Measurements from ENCODE around the gene ZBTB46. TPM values are rescaled to one million over a fixed set of nuclear protein-coding genes. Genes with fewer than 3 reads are reported as not detected.

The ZBTB46 gene
- total RNA-seq, 1 donor from 2014 or later: 11.6 TPM

- H3K27ac Mint-ChIP-seq: no peak overlapping the region
- H3K27me3 Mint-ChIP-seq (ENCODE audit: low read depth): no peaks in the 10 kb centered on the region
- peaks cover 31% of the 10 kb centered on the region for H3K9me3 Mint-ChIP-seq
- H3K4me1 Mint-ChIP-seq: no peaks in the 10 kb centered on the region
- DNase-seq (ENCODE audit: low spot score in 2 of 2, unreplicated experiment in 2 of 2): no peak
- TF ChIP-seq CTCF (IDR thresholded peaks at IDR 0.05; ENCODE audit: unreplicated experiment): no peak
- peaks cover 65% of the 10 kb centered on the region for H3K36me3 Mint-ChIP-seq
- H3K4me3 Mint-ChIP-seq: no peak overlapping the region
Observed at GRCh38 chr20:63718996-63719395, 112.1 kb downstream of the ZBTB46 start.

GRCh38 chr20:63714858-63715257, 116.2 kb downstream of the ZBTB46 start:
- no peak overlapping the region for H3K4me3 Mint-ChIP-seq

GRCh38 chr20:63712191-63712590, 118.9 kb downstream of the ZBTB46 start:
- H3K27me3 Mint-ChIP-seq (ENCODE audit: low read depth): no peaks in the 10 kb centered on the region
- peaks cover 54% of the 10 kb centered on the region for H3K36me3 Mint-ChIP-seq
- H3K27ac Mint-ChIP-seq: no peak overlapping the region
- DNase-seq (ENCODE audit: low spot score in 2 of 2, unreplicated experiment in 2 of 2): no peak
- peaks cover 8% of the 10 kb centered on the region for H3K4me1 Mint-ChIP-seq
- H3K9me3 Mint-ChIP-seq: peaks cover 21% of the 10 kb centered on the region
- no peak overlapping the region for H3K4me3 Mint-ChIP-seq
- TF ChIP-seq CTCF (IDR thresholded peaks at IDR 0.05; ENCODE audit: unreplicated experiment): no peak

More at GRCh38 chr20:63714858-63715257, 116.2 kb downstream of the ZBTB46 start:
- Mint-ChIP-seq H3K9me3 (peaks cover 35% of the 10 kb centered on the region), H3K27me3 (ENCODE audit: low read depth) (no peaks in the 10 kb centered on the region), H3K27ac (no peak overlapping the region), H3K4me1 (peaks cover 2% of the 10 kb centered on the region), H3K36me3 (peaks cover 69% of the 10 kb centered on the region)
- TF ChIP-seq CTCF (IDR thresholded peaks at IDR 0.05; ENCODE audit: unreplicated experiment): no peak
- no peak for DNase-seq (ENCODE audit: low spot score in 2 of 2, unreplicated experiment in 2 of 2)

GRCh38 chr20:63711085-63711645, 119.9 kb downstream of the ZBTB46 start:
- DNase-seq (ENCODE audit: low spot score in 2 of 2, unreplicated experiment in 2 of 2): no peak
- no peak for TF ChIP-seq CTCF (IDR thresholded peaks at IDR 0.05; ENCODE audit: unreplicated experiment)
- no peak overlapping the region for H3K27ac Mint-ChIP-seq
- peaks cover 15% of the 10 kb centered on the region for H3K4me1 Mint-ChIP-seq
- peaks cover 49% of the 10 kb centered on the region for H3K36me3 Mint-ChIP-seq
- H3K27me3 Mint-ChIP-seq (ENCODE audit: low read depth): no peaks in the 10 kb centered on the region
- peak overlapping the region; percentile 55 for H3K4me3 Mint-ChIP-seq
- H3K9me3 Mint-ChIP-seq: peaks cover 15% of the 10 kb centered on the region

GRCh38 chr20:63709149-63709527, 121.9 kb downstream of the ZBTB46 start:
- Mint-ChIP-seq H3K36me3 (peaks cover 40% of the 10 kb centered on the region), H3K9me3 (peaks cover 6% of the 10 kb centered on the region), H3K27me3 (ENCODE audit: low read depth) (no peaks in the 10 kb centered on the region)

More at GRCh38 chr20:63709149-63709527, 121.9 kb downstream of the ZBTB46 start:
- peaks cover 15% of the 10 kb centered on the region for H3K4me1 Mint-ChIP-seq
- no peak for DNase-seq (ENCODE audit: low spot score in 2 of 2, unreplicated experiment in 2 of 2)
- H3K27ac Mint-ChIP-seq: no peak overlapping the region
- H3K4me3 Mint-ChIP-seq: peak overlapping the region; percentile 78
- no peak for TF ChIP-seq CTCF (IDR thresholded peaks at IDR 0.05; ENCODE audit: unreplicated experiment)

Measured in mesothelial cell of epicardium (in vitro differentiated cells).